OCI-LY1 (cell line): ENCODE data around the gene AUH.

Experiments used
- EZH2 ChIP-seq: fragments of 200-600 bp; sonication (generic), shearing (Covaris generic); IDR thresholded peaks from 2 replicates; pipeline ENCODE4 v1.8.0; 2017; ENCODE audit warnings: borderline replicate concordance, mixed run types, mild to moderate bottlenecking, antibody characterized with exemption, low read length, moderate library complexity, mixed read lengths
- TF ChIP-seq, protein P1 (sequence below): fragments of 200-600 bp; sonication (generic), shearing (Covaris generic); IDR thresholded peaks from 2 replicates; pipeline ENCODE4 v1.5.1; 2017; ENCODE audit warnings: mild to moderate bottlenecking, antibody characterized with exemption, low read length, moderate library complexity, mixed read lengths

DNA sequence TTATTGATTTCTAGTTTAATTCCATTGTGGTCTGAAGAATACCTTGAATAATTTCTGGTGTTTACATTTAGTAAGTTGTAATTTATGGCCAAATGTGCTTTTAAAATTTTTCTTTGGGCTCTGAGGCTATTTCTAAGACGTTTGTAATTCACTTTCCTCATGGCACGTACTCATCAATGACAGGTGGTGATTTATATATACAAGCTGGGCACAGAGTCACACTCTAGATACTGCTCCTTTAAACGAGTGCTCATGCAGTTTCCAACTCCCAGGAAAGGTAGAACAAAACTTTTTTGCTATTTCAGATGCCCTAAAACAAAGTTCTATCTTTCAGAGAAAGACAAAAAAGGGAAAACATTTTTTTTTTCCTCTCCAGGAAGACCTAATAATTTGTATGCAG, 146.9 kb downstream of the AUH start:
- TF ChIP-seq, protein P1, sequence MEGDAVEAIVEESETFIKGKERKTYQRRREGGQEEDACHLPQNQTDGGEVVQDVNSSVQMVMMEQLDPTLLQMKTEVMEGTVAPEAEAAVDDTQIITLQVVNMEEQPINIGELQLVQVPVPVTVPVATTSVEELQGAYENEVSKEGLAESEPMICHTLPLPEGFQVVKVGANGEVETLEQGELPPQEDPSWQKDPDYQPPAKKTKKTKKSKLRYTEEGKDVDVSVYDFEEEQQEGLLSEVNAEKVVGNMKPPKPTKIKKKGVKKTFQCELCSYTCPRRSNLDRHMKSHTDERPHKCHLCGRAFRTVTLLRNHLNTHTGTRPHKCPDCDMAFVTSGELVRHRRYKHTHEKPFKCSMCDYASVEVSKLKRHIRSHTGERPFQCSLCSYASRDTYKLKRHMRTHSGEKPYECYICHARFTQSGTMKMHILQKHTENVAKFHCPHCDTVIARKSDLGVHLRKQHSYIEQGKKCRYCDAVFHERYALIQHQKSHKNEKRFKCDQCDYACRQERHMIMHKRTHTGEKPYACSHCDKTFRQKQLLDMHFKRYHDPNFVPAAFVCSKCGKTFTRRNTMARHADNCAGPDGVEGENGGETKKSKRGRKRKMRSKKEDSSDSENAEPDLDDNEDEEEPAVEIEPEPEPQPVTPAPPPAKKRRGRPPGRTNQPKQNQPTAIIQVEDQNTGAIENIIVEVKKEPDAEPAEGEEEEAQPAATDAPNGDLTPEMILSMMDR = no peak
- no peak for TF ChIP-seq EZH2
